GM23248 (cell line): ENCODE measurements around the gene BCO2. TPM values are rescaled to one million over a fixed set of nuclear protein-coding genes. Genes with fewer than 3 reads are reported as not detected.
"Not testable (repeated sequence)": the region's sequence is repeated elsewhere in the genome, so short reads cannot be mapped to it uniquely, and the experiment has no call there.

Experiments used
- DNase-seq: peaks from one replicate; pipeline ENCODE4 v3.0.0-alpha.2; 2015
- H2AFZ ChIP-seq: fragments of 200-600 bp; sonication (generic); 2 replicates; pipeline ENCODE4 v1.6.1; 2016; ENCODE audit warnings: antibody characterized with exemption
- H3F3A ChIP-seq: fragments of 200-600 bp; sonication (generic); 2 replicates; pipeline ENCODE4 v1.6.1; 2016; ENCODE audit warnings: mild to moderate bottlenecking, antibody characterized with exemption, mixed run types; ENCODE audit not compliant: insufficient read depth
- H3K27ac ChIP-seq: fragments of 200-600 bp; sonication (generic); 2 replicates; pipeline ENCODE4 v1.5.1; 2016; ENCODE audit warnings: mild to moderate bottlenecking
- H3K27me3 ChIP-seq: fragments of 200-600 bp; sonication (generic); replicated peaks from 2 replicates; pipeline ENCODE4 v1.6.1; 2016; ENCODE audit warnings: mild to moderate bottlenecking; ENCODE audit not compliant: insufficient read depth
- H3K36me3 ChIP-seq: fragments of 200-600 bp; sonication (generic); 2 replicates; pipeline ENCODE4 v1.6.1; 2016; ENCODE audit warnings: low read depth, mild to moderate bottlenecking
- H3K4me1 ChIP-seq: fragments of 200-600 bp; sonication (generic); 2 replicates; pipeline ENCODE4 v1.6.1; 2016; ENCODE audit warnings: mild to moderate bottlenecking; ENCODE audit not compliant: insufficient read depth
- H3K4me2 ChIP-seq: fragments of 200-600 bp; sonication (generic); one replicate; pipeline ENCODE4 v1.6.1; 2016; ENCODE audit warnings: mild to moderate bottlenecking; ENCODE audit not compliant: unreplicated experiment
- H3K4me3 ChIP-seq: fragments of 200-600 bp; sonication (generic); 2 replicates; pipeline ENCODE4 v1.5.1; 2016; ENCODE audit warnings: mild to moderate bottlenecking
- H3K79me2 ChIP-seq: fragments of 200-600 bp; sonication (generic); 2 replicates; pipeline ENCODE4 v1.6.1; 2016; ENCODE audit warnings: mild to moderate bottlenecking; ENCODE audit not compliant: insufficient read depth
- H3K9ac ChIP-seq: fragments of 200-600 bp; sonication (generic); 2 replicates; pipeline ENCODE4 v1.6.1; 2016; ENCODE audit warnings: mild to moderate bottlenecking
- H3K9me2 ChIP-seq: fragments of 200-600 bp; sonication (generic); 2 replicates; pipeline ENCODE4 v1.6.1; 2016; ENCODE audit warnings: mixed run types, mild to moderate bottlenecking, moderate library complexity; ENCODE audit not compliant: insufficient read depth
- H3K9me3 ChIP-seq: fragments of 200-600 bp; sonication (generic); one replicate; pipeline ENCODE4 v1.6.1; 2017; ENCODE audit warnings: low read depth
- H4K20me1 ChIP-seq: fragments of 200-600 bp; sonication (generic); 2 replicates; pipeline ENCODE4 v1.6.0; 2016; ENCODE audit not compliant: insufficient read depth
- EZH2 ChIP-seq: fragments of 200-600 bp; sonication (generic); IDR thresholded peaks from 2 replicates; pipeline ENCODE4 v1.6.1; 2018; ENCODE audit warnings: antibody characterized with exemption, mild to moderate bottlenecking; ENCODE audit not compliant: insufficient read depth, poor library complexity, severe bottlenecking
- EZH2phosphoT487 ChIP-seq: fragments of 200-600 bp; sonication (generic); IDR thresholded peaks from 2 replicates; pipeline ENCODE4 v1.6.1; 2018; ENCODE audit warnings: antibody characterized with exemption, moderate library complexity, mild to moderate bottlenecking, low read depth; ENCODE audit not compliant: insufficient read depth
- WGBS, 2 experiments: methylation state at CpG; one replicate each; pipeline ENCODE4 v1.1.6; 2015 to 2017; ENCODE audit warnings: low lambda C conversion rate in 2 of 2, low coverage in 1 of 2; ENCODE audit errors: missing lambda C conversion rate in 2 of 2; 5-methylcytosine and 5-hydroxymethylcytosine counted together
- in situ Hi-C: fragments of 300-500 bp; cut with MboI; formaldehyde crosslinking; loops from 2 replicates; pipeline ENCODE4 v1.15.0; 2020
- polyA plus RNA-seq: library from polyadenylated mRNA; unstranded; fragments of >200 nt; fragmentation: Nextera tagmentation; extraction: Ambion mirVana; gene quantifications from 2 replicates; pipeline ENCODE4 v1.2.1, GENCODE V29; 2016
- total RNA-seq: library from RNA; depleted of rRNA; stranded (reverse); fragments of >200 nt; shearing (Covaris generic); gene quantifications from 2 replicates; pipeline ENCODE4 v1.2.3, GENCODE V29; 2014

The BCO2 gene
- total and polyA plus RNA-seq, 2 experiments from 2014 or later = 0.83 TPM; not detected in 1

DNA sequence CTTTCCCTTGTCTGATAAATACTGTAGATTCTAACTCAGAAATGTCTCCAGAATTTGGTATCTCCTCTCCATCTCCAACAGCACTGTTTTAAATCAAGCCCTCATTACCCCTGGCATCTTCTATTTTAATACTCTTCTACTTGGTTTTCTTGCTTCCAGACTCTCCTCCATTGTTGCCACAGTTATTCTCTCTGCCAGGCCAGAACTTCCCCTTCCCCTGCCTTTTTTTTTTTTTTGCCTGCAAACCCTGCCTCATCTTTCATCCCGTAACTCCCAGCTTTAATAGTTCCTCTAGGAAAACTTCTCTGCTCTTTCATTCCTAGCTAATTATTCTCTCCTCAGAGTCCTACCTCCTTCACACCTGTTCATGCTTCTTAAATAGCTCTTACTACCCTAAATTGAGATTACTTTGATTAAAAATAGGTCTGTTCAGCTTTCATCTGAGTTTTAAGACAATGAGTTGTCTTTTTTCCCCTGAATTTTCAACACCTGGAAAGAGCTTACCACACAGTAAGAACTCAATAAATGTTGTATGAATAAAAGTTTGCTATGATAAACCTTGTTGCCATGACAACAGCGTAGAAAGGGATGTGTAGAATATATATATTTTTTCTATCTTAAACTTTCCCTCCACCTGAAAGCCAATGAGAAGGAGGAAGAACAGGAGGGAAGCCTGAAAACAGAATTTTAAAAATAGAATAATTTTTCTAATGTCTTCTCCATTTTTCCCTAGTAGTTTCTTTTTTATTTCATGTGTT, 15.0 kb upstream of the BCO2 start:
- Histone ChIP-seq H3K9ac (no peak overlapping the region), H3K9me3 (no peaks in the 10 kb centered on the region), H3K4me1 (peaks cover 78% of the 10 kb centered on the region), H3K36me3 (no peaks in the 10 kb centered on the region), H3K4me3 (peak overlapping the region; percentile 80; the same call in 1 of the 2 replicates), H3K27me3 (no peaks in the 10 kb centered on the region), H3F3A (peaks cover 50% of the 10 kb centered on the region), H3K9me2 (no peaks in the 10 kb centered on the region), H2AFZ (no peak overlapping the region), H4K20me1 (no peaks in the 10 kb centered on the region), H3K79me2 (peaks cover 62% of the 10 kb centered on the region), H3K27ac (no peak overlapping the region), H3K4me2 (peak overlapping the region; percentile 66)
- WGBS, 2 experiments = 88 to 89% methylated on average over 2 of the region's 2 CpGs
- no peak for TF ChIP-seq EZH2phosphoT487
- TF ChIP-seq EZH2 = no peak
- in situ Hi-C loops = no loop called here
- DNase-seq = peak; percentile 4

DNA sequence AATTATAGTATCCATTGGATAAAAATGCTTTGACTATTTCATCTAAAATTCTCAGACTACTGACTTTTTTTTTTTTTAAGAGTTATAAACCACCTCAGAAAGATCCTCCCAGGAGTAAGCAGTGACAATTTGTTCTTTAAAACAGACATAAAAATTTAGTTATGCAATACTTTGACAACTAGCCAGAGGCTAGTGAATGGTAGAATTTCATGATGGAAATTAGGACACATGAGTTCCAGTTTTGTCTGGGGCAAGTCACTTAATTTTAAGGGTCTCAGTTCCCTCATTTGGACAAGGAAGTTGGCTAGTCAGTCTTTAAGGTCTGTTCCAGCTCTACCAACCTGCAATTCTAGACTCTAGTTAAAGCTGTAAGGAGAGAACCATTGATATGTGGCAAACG, 14.3 kb upstream of the BCO2 start:
- Histone ChIP-seq H3K9me2 (no peaks in the 10 kb centered on the region), H3K4me3 (peak overlapping the region; percentile 80), H2AFZ (no peak overlapping the region), H3K4me2 (peak overlapping the region; percentile 66), H3K27ac (no peak overlapping the region), H3K36me3 (no peaks in the 10 kb centered on the region), H3K9ac (no peak overlapping the region), H3K79me2 (peaks cover 56% of the 10 kb centered on the region), H3K4me1 (peaks cover 76% of the 10 kb centered on the region), H3K27me3 (no peaks in the 10 kb centered on the region), H4K20me1 (no peaks in the 10 kb centered on the region), H3K9me3 (no peaks in the 10 kb centered on the region), H3F3A (peaks cover 52% of the 10 kb centered on the region)
- WGBS, 2 experiments = 46 to 55% methylated on average over 1 of the region's 1 CpG
- in situ Hi-C loops = no loop called here
- peak; percentile 55 for DNase-seq
- TF ChIP-seq EZH2 = no peak
- no peak for TF ChIP-seq EZH2phosphoT487

GRCh38 chr11:112162200-112162599, 13.1 kb upstream of the BCO2 start:
- H3K27ac ChIP-seq, H3K36me3 ChIP-seq, H3K9ac ChIP-seq, H3K9me3 ChIP-seq, H4K20me1 ChIP-seq, H3K9me2 ChIP-seq, DNase-seq, in situ Hi-C loops, H2AFZ ChIP-seq, H3K27me3 ChIP-seq: not testable (repeated sequence)
- Histone ChIP-seq H3K4me2 (peak overlapping the region; percentile 87), H3K4me1 (peaks cover 77% of the 10 kb centered on the region), H3K79me2 (peaks cover 50% of the 10 kb centered on the region), H3F3A (peaks cover 58% of the 10 kb centered on the region), H3K4me3 (peak overlapping the region; percentile 80)
- 100% methylated on average over 1 of the region's 1 CpG for WGBS, 2 experiments

DNA sequence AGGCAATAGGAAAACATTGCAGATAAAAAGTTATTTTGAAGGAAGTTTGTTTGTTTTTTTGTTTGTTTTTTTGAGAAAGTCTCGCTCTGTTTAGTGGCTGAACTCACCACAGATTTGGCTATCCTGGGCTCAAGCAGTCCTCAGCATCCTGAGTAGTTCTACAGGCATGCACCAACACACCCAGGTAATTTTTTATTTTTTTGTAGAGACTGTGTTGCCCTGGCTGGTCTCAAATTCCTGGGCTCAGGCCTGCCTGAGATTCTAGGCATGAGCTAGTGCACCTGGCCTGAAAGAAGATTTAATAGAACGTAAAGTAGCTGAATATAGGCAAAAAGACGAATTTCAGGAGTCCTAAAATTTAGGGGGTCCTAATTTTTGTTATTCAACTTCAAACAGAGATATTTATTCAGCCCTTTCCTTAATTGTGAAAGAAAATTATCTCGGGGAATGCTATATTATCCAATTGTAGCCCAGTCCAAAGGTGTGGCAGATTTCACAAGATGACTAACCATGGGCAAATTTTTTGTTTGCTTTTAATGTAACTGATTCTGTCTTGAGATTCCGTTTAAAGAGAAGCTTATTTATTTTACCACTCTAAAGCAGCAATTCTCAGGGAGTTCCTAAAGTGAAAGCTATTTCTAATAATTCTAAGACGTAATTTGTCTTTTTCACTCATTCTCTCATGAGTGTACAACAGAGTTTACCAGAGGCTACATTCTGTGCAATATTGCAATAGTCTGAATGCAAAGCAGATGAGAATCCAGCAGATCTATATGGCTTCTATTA, 12.4 kb upstream of the BCO2 start:
- H3K79me2 ChIP-seq = peaks cover 50% of the 10 kb centered on the region
- peak overlapping the region; percentile 49 for H3K27ac ChIP-seq
- H2AFZ ChIP-seq = peak overlapping the region; percentile 86
- H3K4me2 ChIP-seq = peak overlapping the region; percentile 87
- 40 to 42% methylated on average over 6 of the region's 6 CpGs for WGBS, 2 experiments
- TF ChIP-seq EZH2phosphoT487 (no peak), EZH2 (no peak)
- no peaks in the 10 kb centered on the region for H4K20me1 ChIP-seq
- in situ Hi-C loops = no loop called here
- H3K4me1 ChIP-seq = peaks cover 74% of the 10 kb centered on the region
- H3K9me3 ChIP-seq = no peaks in the 10 kb centered on the region
- H3K9ac ChIP-seq = peak overlapping the region; percentile 62
- H3K27me3 ChIP-seq = no peaks in the 10 kb centered on the region
- peak; percentile 58 for DNase-seq
- H3K4me3 ChIP-seq = peak overlapping the region; percentile 80
- no peaks in the 10 kb centered on the region for H3K9me2 ChIP-seq
- no peaks in the 10 kb centered on the region for H3K36me3 ChIP-seq
- peaks cover 52% of the 10 kb centered on the region for H3F3A ChIP-seq
